ENCODE data around the gene SLIT3.

GRCh38 chr5:168784454-168784853 lies 516.5 kb downstream of the SLIT3 start:
- no peak for TF ChIP-seq FOXA1 (IDR thresholded peaks at IDR 0.05)
- TF ChIP-seq FOXM1 (IDR thresholded peaks at IDR 0.05; ENCODE audit: borderline replicate concordance), result no peak
- no peak for TF ChIP-seq SUZ12 (IDR thresholded peaks at IDR 0.05)
- no peak for TF ChIP-seq FOXK2 (IDR thresholded peaks at IDR 0.05)
